Measurements from ENCODE around the gene RNASE4. TPM values are rescaled to one million over a fixed set of nuclear protein-coding genes. Genes with fewer than 3 reads are reported as not detected.

The RNASE4 gene
- polyA plus RNA-seq, 1 donor (not counting 4 experiments of a cell fraction or from before 2014, with no cell fraction given): 5.5 TPM

GRCh38 chr14:20712904-20713303 is 28.5 kb downstream of the RNASE4 start:
- no peak overlapping the region for H3K27ac ChIP-seq (ENCODE audit: control insufficient read depth, insufficient read depth, low read length)
- no peaks in the 10 kb centered on the region for H3K4me1 ChIP-seq (ENCODE audit: control insufficient read depth, extremely low read depth, insufficient read depth, low read length)
- no peaks in the 10 kb centered on the region for H3K27me3 ChIP-seq (ENCODE audit: control insufficient read depth, extremely low read depth, insufficient read depth, low read length)
- no peak for TF ChIP-seq EZH2 (IDR thresholded peaks at IDR 0.05; ENCODE audit: low read length)
- no peak for TF ChIP-seq CTCF (optimal IDR thresholded peaks at IDR 0.05 in 1 of 3, IDR thresholded peaks at IDR 0.05 in 1 of 3, conservative IDR thresholded peaks at IDR 0.05 in 1 of 3; ENCODE audit: extremely low read depth in 1 of 3, insufficient read depth in 2 of 3, low read length in 3 of 3)
- DNase-seq (ENCODE audit: low read depth, low spot score) (no peak), FAIRE-seq (no peak)
- dilution Hi-C loops (cut with MboI; ENCODE audit: extremely low pct_ligation_motif_present, low sequenced_read_pairs): no loop called here
- H3K79me2 ChIP-seq (ENCODE audit: control insufficient read depth, insufficient read depth, low read length): no peaks in the 10 kb centered on the region
- no peak overlapping the region for H2AFZ ChIP-seq (ENCODE audit: control insufficient read depth, low read length)
- H3K4me3 ChIP-seq (ENCODE audit: control insufficient read depth in 2 of 3, extremely low read depth in 1 of 3, insufficient read depth in 2 of 3, low read depth in 1 of 3, low read length in 3 of 3): no peak overlapping the region
- no peaks in the 10 kb centered on the region for H4K20me1 ChIP-seq (ENCODE audit: control insufficient read depth, extremely low read depth, insufficient read depth, low read length)
- no peak overlapping the region for H3K4me2 ChIP-seq (ENCODE audit: control insufficient read depth, extremely low read depth, insufficient read depth, low read depth, low read length)
- no peaks in the 10 kb centered on the region for H3K36me3 ChIP-seq (ENCODE audit: control insufficient read depth in 2 of 2, extremely low read depth in 1 of 2, insufficient read depth in 2 of 2, low read length in 2 of 2)
- no peaks in the 10 kb centered on the region for H3K9me1 ChIP-seq (ENCODE audit: control insufficient read depth, extremely low read depth, insufficient read depth, low read length)
- no peak overlapping the region for H3K9ac ChIP-seq (ENCODE audit: control insufficient read depth, extremely low read depth, insufficient read depth, low read length)
- H3K9me3 ChIP-seq (ENCODE audit: control insufficient read depth, low read depth, low read length): no peaks in the 10 kb centered on the region

- no peaks in the 10 kb centered on the region for H3K4me1 ChIP-seq (ENCODE audit: control insufficient read depth, extremely low read depth, insufficient read depth, low read length)
- no peak for TF ChIP-seq EZH2 (IDR thresholded peaks at IDR 0.05; ENCODE audit: low read length)
- no peak for TF ChIP-seq CTCF (optimal IDR thresholded peaks at IDR 0.05 in 1 of 3, IDR thresholded peaks at IDR 0.05 in 1 of 3, conservative IDR thresholded peaks at IDR 0.05 in 1 of 3; ENCODE audit: extremely low read depth in 1 of 3, insufficient read depth in 2 of 3, low read length in 3 of 3)
- H3K9me3 ChIP-seq (ENCODE audit: control insufficient read depth, low read depth, low read length): no peaks in the 10 kb centered on the region
- H3K27me3 ChIP-seq (ENCODE audit: control insufficient read depth, extremely low read depth, insufficient read depth, low read length): no peaks in the 10 kb centered on the region
- no peak overlapping the region for H2AFZ ChIP-seq (ENCODE audit: control insufficient read depth, low read length)
- H3K79me2 ChIP-seq (ENCODE audit: control insufficient read depth, insufficient read depth, low read length): no peaks in the 10 kb centered on the region
- dilution Hi-C loops (cut with MboI; ENCODE audit: extremely low pct_ligation_motif_present, low sequenced_read_pairs): no loop called here
- DNase-seq (ENCODE audit: low read depth, low spot score) (no peak), FAIRE-seq (no peak)
- H3K27ac ChIP-seq (ENCODE audit: control insufficient read depth, insufficient read depth, low read length): no peak overlapping the region
- no peak overlapping the region for H3K4me2 ChIP-seq (ENCODE audit: control insufficient read depth, extremely low read depth, insufficient read depth, low read depth, low read length)
- no peaks in the 10 kb centered on the region for H3K9me1 ChIP-seq (ENCODE audit: control insufficient read depth, extremely low read depth, insufficient read depth, low read length)
- no peaks in the 10 kb centered on the region for H3K36me3 ChIP-seq (ENCODE audit: control insufficient read depth in 2 of 2, extremely low read depth in 1 of 2, insufficient read depth in 2 of 2, low read length in 2 of 2)
- no peaks in the 10 kb centered on the region for H4K20me1 ChIP-seq (ENCODE audit: control insufficient read depth, extremely low read depth, insufficient read depth, low read length)
- no peak overlapping the region for H3K9ac ChIP-seq (ENCODE audit: control insufficient read depth, extremely low read depth, insufficient read depth, low read length)
- H3K4me3 ChIP-seq (ENCODE audit: control insufficient read depth in 2 of 3, extremely low read depth in 1 of 3, insufficient read depth in 2 of 3, low read depth in 1 of 3, low read length in 3 of 3): no peak overlapping the region
Measured at GRCh38 chr14:20714593-20715250, 30.4 kb downstream of the RNASE4 start.
